HG03460 (cell line): ENCODE results near the gene NAT9.

Experiments
- ATAC-seq: cut with Tn5 transposase; IDR thresholded peaks from one replicate; pipeline ENCODE4 v1.9.1; 2021; ENCODE audit not compliant: unreplicated experiment

Gene NAT9

GRCh38 chr17:74776044-74776962, at the start of gene NAT9:
NAT9 (minus strand) TSS chr17:74776345; CDS start chr17:74775698, 647 bp downstream.
- peak; percentile 60 for ATAC-seq

- ATAC-seq: no peak
Measured at GRCh38 chr17:74824961-74825627, 48.9 kb upstream of the NAT9 start.

- ATAC-seq: no peak
Measured at GRCh38 chr17:74822939-74823367, 46.8 kb upstream of the NAT9 start.

- no peak for ATAC-seq
Measured at GRCh38 chr17:74822335-74822938, 46.3 kb upstream of the NAT9 start.

- no peak for ATAC-seq
Measured at GRCh38 chr17:74821655-74822334, 45.6 kb upstream of the NAT9 start.

- ATAC-seq: no peak
Measured at GRCh38 chr17:74819801-74820436, 43.8 kb upstream of the NAT9 start.

- no peak for ATAC-seq
Measured at GRCh38 chr17:74818291-74818938, 42.3 kb upstream of the NAT9 start.

- ATAC-seq: no peak
Measured at GRCh38 chr17:74816905-74817620, 40.9 kb upstream of the NAT9 start.

- ATAC-seq: no peak
Measured at GRCh38 chr17:74815550-74816370, 39.6 kb upstream of the NAT9 start.

GRCh38 chr17:74815067-74815466, 38.9 kb upstream of the NAT9 start:
- no peak for ATAC-seq

GRCh38 chr17:74814453-74814852, 38.3 kb upstream of the NAT9 start:
- ATAC-seq: no peak

- no peak for ATAC-seq
Measured at GRCh38 chr17:74812109-74813009, 36.2 kb upstream of the NAT9 start.

- no peak for ATAC-seq
Measured at GRCh38 chr17:74810699-74811485, 34.7 kb upstream of the NAT9 start.

- no peak for ATAC-seq
Measured at GRCh38 chr17:74808714-74809430, 32.7 kb upstream of the NAT9 start.

- no peak for ATAC-seq
Measured at GRCh38 chr17:74807925-74808324, 31.8 kb upstream of the NAT9 start.

- ATAC-seq: no peak
Measured at GRCh38 chr17:74807441-74807840, 31.3 kb upstream of the NAT9 start.
